ENCODE data around the gene GNPTG.

GRCh38 chr16:1383556-1383955, 31.8 kb downstream of the GNPTG start:
- no peak for TF ChIP-seq POLR2A (IDR thresholded peaks at IDR 0.05)
- TF ChIP-seq, protein P1, sequence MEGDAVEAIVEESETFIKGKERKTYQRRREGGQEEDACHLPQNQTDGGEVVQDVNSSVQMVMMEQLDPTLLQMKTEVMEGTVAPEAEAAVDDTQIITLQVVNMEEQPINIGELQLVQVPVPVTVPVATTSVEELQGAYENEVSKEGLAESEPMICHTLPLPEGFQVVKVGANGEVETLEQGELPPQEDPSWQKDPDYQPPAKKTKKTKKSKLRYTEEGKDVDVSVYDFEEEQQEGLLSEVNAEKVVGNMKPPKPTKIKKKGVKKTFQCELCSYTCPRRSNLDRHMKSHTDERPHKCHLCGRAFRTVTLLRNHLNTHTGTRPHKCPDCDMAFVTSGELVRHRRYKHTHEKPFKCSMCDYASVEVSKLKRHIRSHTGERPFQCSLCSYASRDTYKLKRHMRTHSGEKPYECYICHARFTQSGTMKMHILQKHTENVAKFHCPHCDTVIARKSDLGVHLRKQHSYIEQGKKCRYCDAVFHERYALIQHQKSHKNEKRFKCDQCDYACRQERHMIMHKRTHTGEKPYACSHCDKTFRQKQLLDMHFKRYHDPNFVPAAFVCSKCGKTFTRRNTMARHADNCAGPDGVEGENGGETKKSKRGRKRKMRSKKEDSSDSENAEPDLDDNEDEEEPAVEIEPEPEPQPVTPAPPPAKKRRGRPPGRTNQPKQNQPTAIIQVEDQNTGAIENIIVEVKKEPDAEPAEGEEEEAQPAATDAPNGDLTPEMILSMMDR (IDR thresholded peaks at IDR 0.05), result no peak
- no peak for TF ChIP-seq POLR2AphosphoS5 (IDR thresholded peaks at IDR 0.05)

Data from transverse colon (tissue), 4 donors.